Measurements from ENCODE around the gene MN1.

The MN1 gene

DNA sequence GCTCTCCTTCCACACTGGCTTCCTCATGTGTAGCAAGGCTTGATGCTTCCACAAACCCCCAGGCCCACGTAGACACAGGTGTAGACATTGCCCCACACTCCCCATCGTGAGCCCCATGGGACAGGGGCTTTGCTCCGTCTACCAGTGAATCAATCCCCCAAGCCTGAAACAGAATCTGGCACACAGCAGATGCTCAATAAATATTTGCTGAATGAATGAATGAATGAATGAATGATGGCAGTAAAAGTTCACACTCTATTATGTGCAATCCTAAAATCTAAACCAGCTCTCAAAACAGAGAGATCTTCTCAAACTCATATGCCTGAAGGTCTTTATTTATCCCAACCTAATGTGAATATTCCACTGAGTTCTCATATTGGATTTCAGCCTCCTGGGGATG is 69.9 kb downstream of the MN1 start:
- DNase-seq: no peak

DNA sequence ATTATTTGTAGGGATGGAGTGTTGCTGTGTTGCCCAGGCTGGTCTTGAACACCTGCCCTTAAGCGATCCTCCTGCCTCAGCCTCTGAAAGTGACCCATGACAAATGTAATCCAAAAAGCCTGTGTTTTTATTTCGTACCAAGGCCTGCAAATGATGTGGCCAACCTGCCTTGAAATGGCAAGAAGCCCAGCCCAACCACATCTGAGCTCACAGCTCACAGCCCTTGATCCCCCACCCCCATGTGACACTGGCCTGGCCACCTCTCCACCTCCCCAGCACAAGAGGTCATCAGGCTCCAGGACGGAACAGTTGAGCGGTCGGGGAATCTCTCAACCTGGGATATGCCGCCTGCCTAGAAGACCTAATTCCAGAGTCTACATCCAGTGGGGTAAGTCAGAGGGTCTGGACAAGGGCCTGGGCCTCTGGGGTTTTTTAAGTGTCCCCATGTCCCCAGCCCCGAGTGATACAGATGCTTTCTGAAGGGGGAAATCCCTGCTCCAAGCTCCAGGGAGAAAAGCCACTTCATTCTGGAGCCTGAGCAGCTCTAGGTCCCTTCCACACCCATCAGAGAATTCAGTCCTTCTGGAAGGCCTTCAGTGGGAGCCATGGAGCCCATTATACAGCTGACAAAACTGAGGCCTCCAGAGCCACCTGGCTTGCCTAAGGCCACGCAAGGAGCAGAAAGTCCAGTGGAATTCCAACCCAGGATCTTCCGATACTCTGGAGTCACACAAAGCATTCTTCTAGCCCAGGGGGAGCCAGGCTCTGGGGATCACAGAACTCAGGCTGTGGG is 70.7 kb downstream of the MN1 start:
- DNase-seq: no peak

DNA sequence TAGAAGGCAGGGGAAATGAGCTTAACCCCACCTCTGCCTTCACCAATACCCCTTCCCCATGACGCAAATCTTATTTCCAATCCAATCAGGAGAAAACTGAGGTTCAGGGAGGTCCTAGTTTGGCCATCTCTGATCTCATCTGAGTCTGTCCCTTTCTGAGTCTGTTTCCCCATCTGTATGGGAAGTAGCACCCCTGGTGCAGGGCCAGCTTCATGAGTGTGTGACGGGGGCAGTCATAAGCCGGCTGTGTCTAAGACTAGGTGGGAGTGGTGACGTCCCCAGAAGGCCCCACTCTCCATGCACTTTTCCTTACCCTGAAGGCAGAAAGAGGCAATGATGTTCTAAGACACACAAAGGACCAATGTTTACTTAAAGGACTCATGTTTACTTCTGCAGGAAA is 72.3 kb downstream of the MN1 start:
- no peak for DNase-seq

DNA sequence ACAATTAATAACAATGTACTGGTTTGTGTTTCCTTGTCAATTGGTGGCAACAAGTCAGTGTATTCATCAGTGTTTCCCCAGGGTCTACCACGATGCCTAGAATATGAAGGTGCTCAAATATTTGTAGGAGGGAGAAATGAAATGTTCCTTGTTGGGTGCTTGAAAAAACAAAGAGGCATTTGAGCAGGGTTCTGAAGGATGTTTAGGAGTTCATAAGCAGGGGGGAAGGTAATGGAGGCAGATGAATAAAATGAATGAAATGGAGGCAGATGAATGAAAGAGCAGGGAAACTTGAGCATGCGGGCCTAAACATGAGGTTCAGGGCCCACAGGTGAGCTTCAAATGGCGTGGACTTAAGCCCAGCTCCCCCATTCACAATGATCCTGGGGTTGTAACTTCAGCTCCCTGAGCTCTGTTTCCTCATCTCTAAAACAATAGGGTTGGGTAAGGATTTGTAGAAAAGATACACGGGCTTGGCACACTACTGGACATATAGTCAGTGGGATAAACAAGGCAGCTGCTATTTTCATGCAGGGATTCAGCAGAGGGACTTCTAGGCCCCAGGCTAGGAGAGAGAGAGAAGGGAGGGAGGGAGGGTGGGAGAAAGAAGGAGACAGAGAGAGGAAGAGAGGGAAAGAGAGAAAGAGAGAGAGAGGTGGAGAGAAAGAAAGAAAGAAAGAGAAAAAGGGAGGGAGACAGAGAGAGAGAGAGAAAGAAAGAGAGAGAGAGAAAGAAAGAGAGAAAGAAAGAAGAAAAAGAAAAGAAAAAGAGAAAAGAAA is 73.7 kb downstream of the MN1 start:
- DNase-seq: no peak

DNA sequence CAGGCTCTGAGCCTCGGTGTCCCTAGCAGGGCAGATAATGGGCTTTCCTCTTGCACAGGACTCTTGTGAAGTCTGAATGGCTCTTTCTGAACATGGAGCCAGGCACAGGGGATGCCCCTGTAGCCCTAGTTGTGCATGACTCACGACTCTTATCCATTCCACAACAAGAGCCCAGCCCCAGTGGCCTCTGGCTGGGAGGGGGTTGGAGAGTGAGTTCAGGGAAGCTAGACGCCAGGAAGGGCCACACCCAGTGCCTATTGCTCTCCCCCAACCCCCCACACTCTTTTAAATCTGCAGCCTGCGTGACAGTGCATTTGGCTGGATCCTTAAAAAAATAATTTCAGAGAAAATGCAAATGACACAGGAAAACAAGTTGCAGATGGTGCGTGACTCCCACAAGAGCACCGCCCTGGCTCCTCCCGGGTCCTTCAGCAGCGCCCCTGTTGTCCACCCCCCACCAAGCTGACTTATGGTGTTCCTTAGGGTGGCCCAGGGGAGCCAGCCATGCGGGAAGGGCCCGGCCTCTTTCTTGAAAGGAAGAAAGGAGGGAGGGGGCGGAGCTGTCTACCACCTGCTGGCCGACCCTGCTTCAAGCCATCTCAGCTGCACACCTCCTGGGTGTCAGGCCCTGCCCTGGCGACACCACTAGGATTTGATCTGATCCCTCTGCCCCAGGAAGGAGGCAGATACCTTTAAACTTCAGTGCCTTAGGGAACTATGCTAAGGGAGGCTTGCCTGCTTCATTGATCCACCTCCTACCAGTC is 74.7 kb downstream of the MN1 start:
- no peak for DNase-seq

DNA sequence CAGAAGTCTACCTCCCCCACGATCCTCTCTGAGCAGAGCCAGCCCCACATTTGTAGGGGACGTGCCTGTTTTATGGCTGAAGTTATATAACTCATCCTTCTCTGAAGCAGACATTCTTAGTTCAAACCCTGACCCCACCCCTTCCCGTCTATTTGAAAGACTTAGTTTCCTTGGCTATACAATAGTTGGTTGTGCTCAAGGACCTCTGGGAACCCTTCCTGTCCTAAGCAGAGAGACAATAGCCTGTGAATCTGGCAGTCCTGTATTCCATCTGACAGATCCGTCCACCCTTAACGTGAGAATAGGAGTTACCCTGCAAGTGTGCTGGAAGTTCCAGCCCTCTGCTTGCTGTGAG is 75.2 kb downstream of the MN1 start:
- DNase-seq: no peak

DNA sequence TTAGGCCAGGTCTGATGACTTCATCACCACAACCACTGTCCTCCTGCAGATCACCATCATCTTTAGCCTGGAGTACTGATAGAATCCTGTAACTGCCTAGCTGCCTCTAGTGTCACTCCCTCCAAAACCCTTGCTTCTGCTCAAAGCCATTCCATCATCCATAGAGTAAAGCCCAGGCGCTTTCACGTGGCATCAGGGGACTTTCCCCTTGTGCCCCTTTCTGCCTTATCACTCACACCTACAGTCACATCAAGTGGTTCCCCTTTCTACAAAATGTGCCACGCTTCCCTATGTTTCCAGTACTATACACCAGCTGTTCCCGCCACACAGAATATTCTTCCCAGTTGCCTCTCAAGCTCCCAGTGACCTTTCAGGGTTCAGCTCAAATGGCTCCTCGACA is 75.9 kb downstream of the MN1 start:
- no peak for DNase-seq

DNA sequence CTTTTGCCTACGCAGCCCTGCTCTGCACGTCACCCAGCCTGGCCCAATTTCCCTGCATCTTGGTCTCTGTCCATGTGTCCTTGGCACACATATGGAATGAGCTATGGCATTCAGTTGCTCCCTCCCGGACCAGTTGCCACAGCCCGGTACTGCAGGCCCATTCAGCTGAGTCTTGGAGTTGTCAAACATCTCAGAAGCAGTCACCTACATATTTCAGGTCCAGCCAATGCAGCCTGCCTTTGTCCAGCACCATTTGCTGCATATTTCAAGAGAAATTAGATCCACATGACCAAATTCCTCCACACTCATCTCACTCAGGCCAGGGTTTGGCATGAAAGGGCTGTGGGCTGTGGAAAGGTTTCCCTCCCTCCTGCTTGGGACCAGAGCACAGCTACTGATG is 76.8 kb downstream of the MN1 start:
- DNase-seq: no peak

DNA sequence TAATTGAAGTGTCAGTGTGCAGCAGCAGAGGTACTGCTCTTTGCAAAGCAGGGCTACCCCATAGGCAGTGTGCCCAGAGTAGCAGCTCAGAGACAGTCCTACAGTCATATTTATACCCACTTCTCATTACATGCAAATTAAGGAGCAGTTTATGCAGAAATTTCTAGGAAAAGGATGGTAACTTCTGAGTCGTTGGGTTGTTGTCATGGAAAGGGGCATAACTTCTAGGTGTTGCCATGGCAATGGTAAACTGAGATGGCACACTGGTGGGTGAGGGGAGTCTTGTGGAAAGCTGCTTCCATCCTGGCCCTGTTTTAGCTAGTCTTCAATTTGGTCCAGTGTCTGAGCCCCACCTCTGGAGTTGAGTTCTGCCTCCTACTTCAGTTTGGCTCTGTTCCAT is 77.4 kb downstream of the MN1 start:
- DNase-seq: no peak

DNA sequence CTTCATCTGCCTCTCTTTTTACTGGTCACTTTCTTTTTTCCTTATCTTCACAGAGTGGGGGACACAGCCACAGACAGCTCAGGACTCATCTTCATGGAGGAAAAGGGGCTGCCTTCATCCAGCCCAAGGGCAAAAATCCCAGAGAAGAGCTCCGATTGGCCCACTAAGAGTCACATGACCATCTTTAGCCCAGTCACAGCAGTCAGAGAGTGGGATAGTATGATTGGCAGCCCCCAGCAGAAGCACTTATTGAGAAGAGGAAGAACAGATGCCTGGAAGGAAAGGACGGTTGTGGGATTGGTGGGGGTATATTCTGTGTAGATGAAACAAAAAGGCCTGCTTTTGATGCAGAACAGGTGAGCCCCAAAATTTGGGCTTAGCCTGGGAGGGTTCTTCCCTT is 77.8 kb downstream of the MN1 start:
- DNase-seq: no peak

DNA sequence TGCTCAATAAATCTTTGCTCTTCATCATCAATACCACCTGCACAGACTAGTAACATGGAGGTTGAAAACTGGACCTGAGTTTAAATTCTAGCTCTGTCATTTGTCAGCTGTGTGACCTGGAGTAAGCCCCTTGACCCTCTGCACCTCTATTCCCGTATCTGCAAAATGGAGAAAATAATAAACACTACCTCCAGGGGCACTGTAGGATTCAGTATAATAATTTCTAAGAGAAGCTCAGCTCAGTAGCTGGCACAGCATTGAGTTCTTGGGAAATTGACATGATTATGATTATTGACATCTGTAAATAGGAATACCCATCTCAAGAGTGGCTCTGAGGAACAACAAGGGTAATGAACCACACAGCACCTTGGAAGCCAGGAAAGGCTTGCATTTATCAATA is 78.4 kb downstream of the MN1 start:
- no peak for DNase-seq

DNA sequence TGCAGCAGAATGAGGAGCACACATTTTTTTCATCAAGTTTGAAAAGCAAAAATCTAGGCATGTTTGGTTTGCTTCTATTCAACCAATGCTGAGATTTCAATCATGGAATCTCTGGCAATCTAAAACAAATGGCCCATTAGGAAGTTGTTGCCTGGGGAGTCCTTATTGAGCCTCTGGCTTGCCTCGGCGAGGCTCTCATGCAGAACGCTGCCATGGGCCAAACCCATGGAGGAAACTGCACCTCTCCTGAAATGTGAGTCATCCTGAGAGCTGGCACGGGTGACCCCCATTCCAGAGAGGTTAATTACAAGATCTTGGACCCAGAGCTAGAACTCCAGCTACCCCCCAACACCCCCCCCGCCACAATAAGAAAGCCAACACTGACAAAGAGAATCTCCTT is 80.7 kb downstream of the MN1 start:
- DNase-seq: no peak

DNA sequence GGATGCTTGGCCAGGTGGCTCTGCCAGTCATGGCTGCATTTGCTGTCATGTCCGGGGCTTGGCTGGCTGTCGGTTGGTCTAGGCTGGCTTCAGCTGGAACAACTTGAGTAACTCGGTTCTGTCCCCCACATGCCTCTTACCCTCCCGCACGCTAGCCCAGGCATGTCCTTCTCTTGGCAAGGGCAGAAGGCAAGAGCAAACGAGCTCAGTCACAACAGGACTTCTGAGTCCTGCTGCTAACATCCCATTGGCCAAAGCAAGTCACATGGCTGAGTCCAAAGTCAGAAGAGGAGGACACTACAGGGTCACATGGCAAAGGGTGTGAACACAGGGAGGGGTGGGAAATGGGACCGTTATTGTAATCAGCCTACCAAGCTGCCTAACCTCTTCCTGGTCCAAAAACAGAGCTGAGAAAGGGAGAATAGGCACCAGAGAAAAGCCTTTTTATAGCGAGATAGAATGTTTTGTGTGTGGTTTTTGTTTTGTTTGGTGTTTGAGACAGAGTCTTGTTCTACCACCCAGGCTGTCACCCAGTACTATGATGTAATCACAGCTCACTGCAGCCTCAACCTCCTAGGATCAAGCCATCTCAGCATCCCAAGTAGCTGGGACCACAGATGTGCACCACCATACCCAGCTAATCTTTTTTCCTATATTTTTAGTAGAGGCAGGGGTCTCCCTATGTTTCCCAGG is 81.9 kb downstream of the MN1 start:
- no peak for DNase-seq

DNA sequence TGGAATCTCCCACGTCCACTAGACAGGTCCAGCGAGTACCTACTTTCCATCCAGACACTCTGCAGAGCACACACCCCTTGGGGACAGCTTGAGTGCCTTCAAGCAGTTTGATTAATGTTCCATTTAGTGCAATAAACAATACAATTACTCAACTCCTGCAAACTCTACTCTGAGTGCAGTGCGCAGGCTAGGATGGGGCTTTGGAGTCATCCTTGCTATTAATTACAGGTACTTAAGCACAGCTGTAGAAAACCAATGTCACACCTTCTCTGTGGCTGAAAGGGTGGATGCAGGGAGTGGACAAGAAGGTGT is 82.6 kb downstream of the MN1 start:
- DNase-seq: no peak

DNA sequence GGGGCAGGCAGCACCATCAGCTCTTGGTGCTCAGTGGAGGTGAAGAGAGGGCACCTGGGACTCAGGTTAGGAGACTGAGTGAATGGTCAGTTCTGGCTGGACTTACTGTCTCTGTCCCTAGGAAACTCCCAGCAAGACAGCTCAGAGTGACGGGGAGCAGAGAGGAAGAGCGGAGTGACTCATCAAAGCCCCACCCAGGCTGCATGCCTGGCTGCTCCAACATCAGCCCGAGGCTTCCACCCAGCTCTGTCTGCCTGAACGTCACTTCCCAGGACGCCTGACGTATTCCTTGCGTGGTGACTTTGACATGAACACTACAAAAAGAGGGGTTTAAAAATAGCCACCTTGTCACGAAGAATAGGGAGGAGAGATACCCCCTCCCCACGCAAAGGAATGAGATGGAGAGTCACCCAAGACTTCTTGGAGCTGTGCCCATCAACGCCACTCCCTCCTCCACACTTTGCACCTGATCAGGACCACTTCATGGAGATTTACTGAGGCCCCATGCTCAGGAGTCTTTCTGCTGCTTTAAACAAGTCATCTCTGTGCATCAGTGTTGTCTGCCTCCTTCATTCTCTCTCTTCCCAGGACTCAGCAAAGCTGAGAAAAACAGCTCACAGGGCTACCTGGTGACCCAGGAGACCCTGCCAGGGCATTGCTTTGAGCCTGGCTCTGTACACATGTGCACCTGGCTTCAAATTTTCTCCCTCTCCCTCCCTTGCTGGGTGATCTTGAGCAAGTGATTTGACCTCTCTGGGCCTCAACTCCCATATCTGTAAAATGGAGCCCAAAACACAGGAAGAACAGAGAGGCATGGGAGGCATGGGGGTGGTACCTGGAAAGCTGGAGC is 83.1 kb downstream of the MN1 start:
- no peak for DNase-seq

DNA sequence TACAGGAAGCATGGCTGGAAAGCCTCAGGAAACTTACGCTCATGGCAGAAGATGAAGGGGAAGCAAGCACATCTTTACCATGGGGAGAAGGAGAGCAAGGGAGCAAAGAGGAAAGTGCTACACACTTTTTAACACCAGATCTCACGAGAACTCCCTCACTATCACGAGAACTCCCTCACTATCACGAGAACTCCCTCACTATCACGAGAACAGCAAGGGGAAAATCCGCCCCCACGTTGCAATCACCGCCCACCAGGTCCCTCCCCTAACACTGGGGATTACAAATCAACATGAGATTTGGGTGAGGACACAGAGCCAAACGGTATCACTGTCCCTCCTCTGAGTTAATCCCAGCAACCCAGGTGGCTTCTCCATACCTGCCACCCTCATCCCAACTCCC is 84.5 kb downstream of the MN1 start:
- DNase-seq: no peak

DNA sequence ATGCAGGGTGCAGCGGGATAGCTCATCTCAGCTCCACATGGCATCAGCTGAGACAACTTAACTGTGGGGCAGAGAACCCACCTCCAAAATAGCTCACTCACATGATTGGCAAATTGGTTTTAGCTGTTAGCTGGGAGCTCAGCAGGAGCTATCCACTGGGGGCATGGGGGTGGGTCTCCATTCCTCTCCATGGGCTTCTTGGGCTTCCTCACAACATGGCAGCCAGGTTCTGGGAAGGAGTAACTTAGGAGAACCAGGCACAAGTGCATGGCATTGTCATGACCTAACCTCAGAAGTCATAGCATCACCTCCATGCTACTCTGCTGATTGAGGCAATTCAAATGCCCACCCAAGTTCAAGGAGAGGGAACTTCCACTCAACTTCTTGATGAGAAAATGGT is 85.5 kb downstream of the MN1 start:
- no peak for DNase-seq

DNA sequence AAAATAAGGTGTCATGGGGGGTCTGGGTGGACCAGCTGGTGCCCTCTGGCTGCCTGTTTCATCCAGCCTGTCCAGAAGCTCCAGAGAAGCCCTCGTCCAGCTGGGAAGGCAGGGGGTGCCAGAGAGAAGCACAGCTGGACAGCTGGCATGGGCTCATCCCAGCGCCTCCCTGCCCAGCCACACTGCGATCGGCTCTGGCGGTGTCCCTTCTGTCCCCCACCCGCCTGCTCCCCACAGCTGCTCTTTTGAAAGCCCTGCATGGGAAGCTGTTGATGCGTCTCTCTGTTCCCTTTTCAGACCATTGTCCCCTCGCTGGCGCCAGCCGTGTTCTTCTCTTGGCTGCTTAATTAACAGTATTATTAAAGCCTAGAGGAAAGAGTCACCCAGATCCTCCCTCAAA is 86.5 kb downstream of the MN1 start:
- DNase-seq: no peak

DNA sequence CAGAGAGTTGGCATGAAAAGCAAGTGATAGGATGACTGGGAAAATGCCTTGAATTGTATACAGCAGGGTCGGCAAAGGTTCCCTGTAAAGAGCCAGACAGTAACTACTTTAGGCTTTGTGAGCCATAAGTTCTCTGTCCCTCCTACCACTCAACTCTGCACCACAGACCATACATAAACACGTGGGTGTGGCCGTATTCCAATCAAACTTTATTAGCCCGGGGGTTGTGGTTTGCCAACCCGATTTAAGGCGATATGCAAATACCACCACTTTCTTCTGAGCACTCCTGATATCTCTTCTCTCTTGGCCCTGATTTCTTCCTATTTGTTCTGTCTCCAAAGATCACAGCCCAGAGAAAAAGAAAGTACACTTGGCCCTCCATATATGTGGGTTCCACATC is 87.5 kb downstream of the MN1 start:
- DNase-seq: no peak

DNA sequence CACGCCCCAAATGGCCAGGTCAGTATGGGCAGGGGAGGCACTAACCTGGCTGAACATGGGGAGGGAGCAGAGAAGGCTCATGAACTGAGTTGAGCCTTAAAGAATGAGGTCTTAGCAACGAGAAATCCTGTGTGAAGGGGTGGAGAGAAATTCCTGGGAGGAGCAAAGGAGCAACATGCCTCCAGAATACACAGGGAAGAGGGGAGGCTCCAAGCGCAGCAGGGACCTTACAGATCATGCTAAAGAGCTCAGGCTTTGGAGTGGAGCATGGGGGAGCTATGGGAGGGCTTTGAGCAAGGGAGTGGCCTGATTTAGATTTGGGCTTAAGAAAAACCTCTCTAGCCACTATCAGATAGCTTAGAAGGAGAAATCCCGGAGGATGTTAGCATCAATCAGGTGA is 88.1 kb downstream of the MN1 start:
- DNase-seq: no peak

DNA sequence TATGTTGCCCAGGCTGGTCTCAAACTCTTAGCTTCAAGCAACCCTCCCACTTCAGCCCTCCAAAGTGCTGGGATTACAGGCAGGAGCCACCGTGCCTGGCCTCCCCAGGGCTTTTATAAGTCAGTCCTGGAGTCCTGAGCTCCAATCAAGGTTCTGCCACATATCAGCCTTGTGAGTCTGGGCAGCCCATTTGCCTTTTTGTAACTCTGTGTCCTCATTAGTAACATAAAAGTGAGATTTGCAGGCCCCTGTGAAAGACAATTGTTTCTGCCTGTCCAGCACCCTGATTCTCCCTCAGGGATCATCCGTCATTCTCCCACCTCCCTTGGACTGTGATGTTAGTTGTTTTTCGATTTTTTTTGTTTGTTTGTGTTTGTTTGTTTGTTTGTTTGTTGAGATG is 89.8 kb downstream of the MN1 start:
- no peak for DNase-seq

DNA sequence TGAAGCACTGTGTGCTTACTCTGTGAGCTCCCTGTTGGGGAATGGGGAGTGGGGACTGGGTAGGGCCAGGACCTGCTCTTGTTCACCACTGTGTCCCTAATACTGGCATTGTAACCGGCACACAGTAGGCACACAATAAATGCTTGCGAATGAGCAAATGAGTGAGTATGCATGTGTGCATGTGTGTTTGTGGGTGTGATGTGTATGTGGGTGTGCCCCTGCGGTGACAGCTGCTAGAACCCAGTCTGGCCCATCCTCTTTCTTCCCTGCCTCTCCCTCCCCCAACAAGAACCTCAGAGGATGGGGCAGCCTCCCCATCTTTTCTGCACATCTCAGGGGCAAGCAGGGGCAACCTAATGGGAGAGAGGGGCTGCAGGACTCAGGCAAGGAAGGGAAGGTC is 90.5 kb downstream of the MN1 start:
- DNase-seq: no peak

Measured in activated naive CD4-positive, alpha-beta T cell (primary cell).